ENCODE data around the gene ARPC5L.

The ARPC5L gene

DNA sequence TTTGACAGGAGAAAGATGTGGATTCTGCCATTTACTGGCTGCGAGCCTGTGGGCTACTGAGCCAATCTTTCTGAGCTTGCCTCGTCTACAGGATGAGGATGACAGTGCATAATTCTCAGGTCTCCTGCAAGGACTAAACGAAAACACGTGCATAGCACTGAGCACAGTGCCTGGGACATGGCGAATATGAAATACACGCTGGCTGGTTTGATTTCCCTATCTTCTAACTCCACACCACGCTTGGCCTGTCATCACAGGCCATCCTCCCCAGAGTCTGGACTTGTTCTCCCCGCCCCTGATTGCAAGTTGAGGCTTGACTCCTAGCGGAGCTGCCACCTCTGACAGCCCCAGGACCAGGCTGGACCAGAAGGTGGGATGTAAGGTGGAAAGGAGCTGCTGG, 37.9 kb downstream of the ARPC5L start:
- H3K27ac ChIP-seq (ENCODE audit: low read length) = no peak overlapping the region
- peaks cover 48% of the 10 kb centered on the region for H3K36me3 ChIP-seq (ENCODE audit: insufficient read depth, low read length)
- no peak for ATAC-seq (ENCODE audit: insufficient read depth, low read depth)
- H3K4me3 ChIP-seq (ENCODE audit: low read depth in 1 of 2, low read length in 2 of 2) = no peak overlapping the region
- H3K79me2 ChIP-seq (ENCODE audit: insufficient read depth, low read length) = no peaks in the 10 kb centered on the region
- no peak overlapping the region for H3K4me2 ChIP-seq (ENCODE audit: insufficient read depth, low read length)
- TF ChIP-seq EZH2 (IDR thresholded peaks at IDR 0.05; ENCODE audit: borderline replicate concordance, low read depth, low read length, severe bottlenecking) = no peak
- TF ChIP-seq, protein P1, sequence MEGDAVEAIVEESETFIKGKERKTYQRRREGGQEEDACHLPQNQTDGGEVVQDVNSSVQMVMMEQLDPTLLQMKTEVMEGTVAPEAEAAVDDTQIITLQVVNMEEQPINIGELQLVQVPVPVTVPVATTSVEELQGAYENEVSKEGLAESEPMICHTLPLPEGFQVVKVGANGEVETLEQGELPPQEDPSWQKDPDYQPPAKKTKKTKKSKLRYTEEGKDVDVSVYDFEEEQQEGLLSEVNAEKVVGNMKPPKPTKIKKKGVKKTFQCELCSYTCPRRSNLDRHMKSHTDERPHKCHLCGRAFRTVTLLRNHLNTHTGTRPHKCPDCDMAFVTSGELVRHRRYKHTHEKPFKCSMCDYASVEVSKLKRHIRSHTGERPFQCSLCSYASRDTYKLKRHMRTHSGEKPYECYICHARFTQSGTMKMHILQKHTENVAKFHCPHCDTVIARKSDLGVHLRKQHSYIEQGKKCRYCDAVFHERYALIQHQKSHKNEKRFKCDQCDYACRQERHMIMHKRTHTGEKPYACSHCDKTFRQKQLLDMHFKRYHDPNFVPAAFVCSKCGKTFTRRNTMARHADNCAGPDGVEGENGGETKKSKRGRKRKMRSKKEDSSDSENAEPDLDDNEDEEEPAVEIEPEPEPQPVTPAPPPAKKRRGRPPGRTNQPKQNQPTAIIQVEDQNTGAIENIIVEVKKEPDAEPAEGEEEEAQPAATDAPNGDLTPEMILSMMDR (IDR thresholded peaks at IDR 0.05; ENCODE audit: borderline replicate concordance, extremely low read depth, low read length, poor library complexity, severe bottlenecking) = no peak
- no peaks in the 10 kb centered on the region for H3K9me3 ChIP-seq (ENCODE audit: insufficient read depth, low read length, severe bottlenecking)
- no peak for DNase-seq
- no peak overlapping the region for H2AFZ ChIP-seq (ENCODE audit: low read depth, low read length)
- no peaks in the 10 kb centered on the region for H3K27me3 ChIP-seq (ENCODE audit: insufficient read depth, low read length, poor library complexity)
- H3K9ac ChIP-seq (ENCODE audit: low read depth, low read length) = no peak overlapping the region
- H4K20me1 ChIP-seq (ENCODE audit: insufficient read depth, low read length) = no peaks in the 10 kb centered on the region
- H3K4me1 ChIP-seq (ENCODE audit: insufficient read depth, low read length) = no peaks in the 10 kb centered on the region

DNA sequence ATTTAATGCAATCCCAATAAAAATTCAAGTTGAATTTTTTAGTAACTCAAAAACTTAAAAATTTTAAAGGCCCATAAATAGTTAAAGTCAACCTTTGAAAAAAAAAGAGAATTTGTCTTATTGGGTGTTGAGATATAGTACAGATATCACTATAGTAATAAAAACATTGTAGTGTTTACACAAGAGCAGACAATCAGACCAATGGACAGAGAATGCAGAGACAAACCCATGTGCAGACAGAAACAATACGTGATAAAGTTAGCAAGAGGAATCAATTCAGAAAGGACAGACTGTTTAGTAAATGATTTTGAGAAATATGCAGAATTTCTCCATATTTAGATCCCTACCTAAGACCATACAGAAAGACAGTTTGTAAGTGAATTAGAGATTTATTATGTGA, 45.0 kb downstream of the ARPC5L start:
- H3K79me2 ChIP-seq (ENCODE audit: insufficient read depth, low read length) = no peaks in the 10 kb centered on the region
- TF ChIP-seq, protein P1 (IDR thresholded peaks at IDR 0.05; ENCODE audit: borderline replicate concordance, extremely low read depth, low read length, poor library complexity, severe bottlenecking) = no peak
- no peak for TF ChIP-seq EZH2 (IDR thresholded peaks at IDR 0.05; ENCODE audit: borderline replicate concordance, low read depth, low read length, severe bottlenecking)
- no peaks in the 10 kb centered on the region for H3K9me3 ChIP-seq (ENCODE audit: insufficient read depth, low read length, severe bottlenecking)
- no peak for ATAC-seq (ENCODE audit: insufficient read depth, low read depth)
- H3K27ac ChIP-seq (ENCODE audit: low read length) = no peak overlapping the region
- H3K4me1 ChIP-seq (ENCODE audit: insufficient read depth, low read length) = no peaks in the 10 kb centered on the region
- no peak for DNase-seq
- H3K9ac ChIP-seq (ENCODE audit: low read depth, low read length) = no peak overlapping the region
- H3K4me3 ChIP-seq (ENCODE audit: low read depth in 1 of 2, low read length in 2 of 2) = no peak overlapping the region
- no peaks in the 10 kb centered on the region for H4K20me1 ChIP-seq (ENCODE audit: insufficient read depth, low read length)
- no peak overlapping the region for H3K4me2 ChIP-seq (ENCODE audit: insufficient read depth, low read length)
- no peaks in the 10 kb centered on the region for H3K27me3 ChIP-seq (ENCODE audit: insufficient read depth, low read length, poor library complexity)
- H2AFZ ChIP-seq (ENCODE audit: low read depth, low read length) = no peak overlapping the region
- H3K36me3 ChIP-seq (ENCODE audit: insufficient read depth, low read length) = peaks cover 32% of the 10 kb centered on the region

DNA sequence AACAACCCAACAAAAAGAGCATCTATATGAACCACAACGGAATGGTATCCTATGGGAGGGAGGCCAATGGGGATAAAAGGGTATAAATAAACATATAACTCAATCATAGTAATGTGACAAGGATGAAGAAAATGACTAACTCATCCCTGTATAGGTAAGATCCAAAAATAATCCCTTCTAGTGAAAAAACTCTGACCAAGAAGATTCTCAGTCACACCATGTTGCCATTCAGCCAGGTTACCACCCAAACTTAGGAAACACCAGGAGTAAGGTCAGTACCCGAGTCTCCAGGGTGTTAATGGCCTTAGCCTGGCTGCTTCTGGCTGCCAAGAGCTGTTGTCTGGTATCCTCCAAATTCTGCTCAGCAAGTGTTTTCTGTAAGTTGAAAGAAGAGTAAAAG, 46.2 kb downstream of the ARPC5L start:
- no peaks in the 10 kb centered on the region for H3K4me1 ChIP-seq (ENCODE audit: insufficient read depth, low read length)
- no peak overlapping the region for H3K9ac ChIP-seq (ENCODE audit: low read depth, low read length)
- TF ChIP-seq EZH2 (IDR thresholded peaks at IDR 0.05; ENCODE audit: borderline replicate concordance, low read depth, low read length, severe bottlenecking) = no peak
- TF ChIP-seq, protein P1 (IDR thresholded peaks at IDR 0.05; ENCODE audit: borderline replicate concordance, extremely low read depth, low read length, poor library complexity, severe bottlenecking) = no peak
- DNase-seq (no peak), ATAC-seq (ENCODE audit: insufficient read depth, low read depth) (no peak)
- H3K36me3 ChIP-seq (ENCODE audit: insufficient read depth, low read length) = peaks cover 30% of the 10 kb centered on the region
- H4K20me1 ChIP-seq (ENCODE audit: insufficient read depth, low read length) = no peaks in the 10 kb centered on the region
- no peak overlapping the region for H3K27ac ChIP-seq (ENCODE audit: low read length)
- no peaks in the 10 kb centered on the region for H3K9me3 ChIP-seq (ENCODE audit: insufficient read depth, low read length, severe bottlenecking)
- no peak overlapping the region for H3K4me3 ChIP-seq (ENCODE audit: low read depth in 1 of 2, low read length in 2 of 2)
- H3K79me2 ChIP-seq (ENCODE audit: insufficient read depth, low read length) = no peaks in the 10 kb centered on the region
- H3K4me2 ChIP-seq (ENCODE audit: insufficient read depth, low read length) = no peak overlapping the region
- no peak overlapping the region for H2AFZ ChIP-seq (ENCODE audit: low read depth, low read length)
- H3K27me3 ChIP-seq (ENCODE audit: insufficient read depth, low read length, poor library complexity) = no peaks in the 10 kb centered on the region

DNA sequence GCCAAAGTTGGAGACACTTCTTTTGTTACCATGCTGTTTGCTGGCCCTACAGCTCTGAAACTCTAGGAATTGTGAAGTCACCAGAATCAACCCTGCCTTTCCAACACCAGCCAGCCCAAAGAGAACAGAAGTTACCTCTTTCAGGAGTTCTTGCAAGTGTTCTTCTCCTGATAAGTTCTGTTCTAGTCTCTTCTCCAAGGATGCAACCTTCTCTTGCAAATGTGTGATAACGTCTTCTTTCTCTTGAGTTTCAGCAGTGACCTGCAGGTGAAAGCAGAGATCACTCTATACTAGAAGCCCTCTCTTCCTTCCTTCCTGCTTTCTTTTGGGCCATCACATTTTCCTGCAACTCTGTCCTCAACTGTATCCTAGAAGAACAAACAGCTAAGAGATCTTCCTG, 49.8 kb downstream of the ARPC5L start:
- no peaks in the 10 kb centered on the region for H3K9me3 ChIP-seq (ENCODE audit: insufficient read depth, low read length, severe bottlenecking)
- no peak overlapping the region for H2AFZ ChIP-seq (ENCODE audit: low read depth, low read length)
- H3K27ac ChIP-seq (ENCODE audit: low read length) = no peak overlapping the region
- no peaks in the 10 kb centered on the region for H4K20me1 ChIP-seq (ENCODE audit: insufficient read depth, low read length)
- H3K9ac ChIP-seq (ENCODE audit: low read depth, low read length) = no peak overlapping the region
- ATAC-seq (ENCODE audit: insufficient read depth, low read depth) = no peak
- DNase-seq = no peak
- no peak for TF ChIP-seq EZH2 (IDR thresholded peaks at IDR 0.05; ENCODE audit: borderline replicate concordance, low read depth, low read length, severe bottlenecking)
- TF ChIP-seq, protein P1 (IDR thresholded peaks at IDR 0.05; ENCODE audit: borderline replicate concordance, extremely low read depth, low read length, poor library complexity, severe bottlenecking) = no peak
- peaks cover 34% of the 10 kb centered on the region for H3K36me3 ChIP-seq (ENCODE audit: insufficient read depth, low read length)
- H3K27me3 ChIP-seq (ENCODE audit: insufficient read depth, low read length, poor library complexity) = no peaks in the 10 kb centered on the region
- no peaks in the 10 kb centered on the region for H3K4me1 ChIP-seq (ENCODE audit: insufficient read depth, low read length)
- H3K4me3 ChIP-seq (ENCODE audit: low read depth in 1 of 2, low read length in 2 of 2) = no peak overlapping the region
- no peak overlapping the region for H3K4me2 ChIP-seq (ENCODE audit: insufficient read depth, low read length)
- H3K79me2 ChIP-seq (ENCODE audit: insufficient read depth, low read length) = no peaks in the 10 kb centered on the region

Data from DND-41 (cell line).